ENCODE data around the gene SEC16A.

DNA sequence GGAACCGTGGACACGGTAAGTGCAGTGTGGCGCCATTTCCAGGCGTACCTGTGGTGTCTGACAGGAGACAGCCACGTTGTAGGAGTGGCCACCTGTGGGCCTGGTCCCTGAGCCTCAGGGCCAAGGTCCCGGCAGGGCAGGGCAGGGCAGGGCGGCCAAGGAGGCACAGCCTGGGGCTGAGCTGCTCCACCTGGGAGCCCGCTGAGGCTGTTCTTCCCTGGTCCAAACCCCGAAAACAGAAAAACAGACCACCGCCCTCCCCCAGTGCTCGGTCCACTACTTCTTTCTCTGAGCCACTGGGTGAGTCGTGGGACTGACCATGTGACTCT, 63.8 kb downstream of the SEC16A start:
- TF ChIP-seq POLR2A (IDR thresholded peaks at IDR 0.05; ENCODE audit: low read length) (no peak), GATA1 (IDR thresholded peaks at IDR 0.05; ENCODE audit: low read depth, low read length) (no peak)
